Activated CD8-positive, alpha-beta T cell treated with anti-CD3 and anti-CD28 coated beads for 36 hours (primary cell): ENCODE measurements around the gene PRR9. TPM values are rescaled to one million over a fixed set of nuclear protein-coding genes. Genes with fewer than 3 reads are reported as not detected.

Experiments
- ATAC-seq: fragments of 200-7000 bp; cut with Tn5 transposase; one replicate; pipeline ENCODE4 v1.10.0; 2021; ENCODE audit warnings: mild to moderate bottlenecking, moderate library complexity
- CTCF ChIA-PET: fragments of 350-600 bp; sonication (Branson Sonifier 250); formaldehyde crosslinking; loops from one replicate; lab custom pipeline; 2021; ENCODE audit warnings: antibody characterized with exemption; lab: Charles Lee
- POLR2A ChIA-PET: fragments of 350-600 bp; sonication (Branson Sonifier 250); formaldehyde crosslinking; loops from one replicate; lab custom pipeline; 2021; ENCODE audit warnings: antibody characterized with exemption; lab: Charles Lee
- DNase-seq: peaks from one replicate; pipeline ENCODE4 v3.0.0-alpha.2; 2020
- H3K27ac Mint-ChIP-seq: one replicate; pipeline ENCODE4 v1.8.0; 2021; ENCODE audit warnings: mild to moderate bottlenecking, mixed read lengths
- H3K27me3 Mint-ChIP-seq: one replicate; pipeline ENCODE4 v1.8.0; 2021; ENCODE audit warnings: mixed read lengths
- H3K36me3 Mint-ChIP-seq: one replicate; pipeline ENCODE4 v1.8.0; 2021; ENCODE audit warnings: low read depth, mixed read lengths
- H3K4me1 Mint-ChIP-seq: one replicate; pipeline ENCODE4 v1.8.0; 2021; ENCODE audit warnings: low read depth, mixed read lengths
- H3K4me3 Mint-ChIP-seq: one replicate; pipeline ENCODE4 v1.8.0; 2021; ENCODE audit warnings: mild to moderate bottlenecking, moderate library complexity, mixed read lengths
- H3K9me3 Mint-ChIP-seq: one replicate; pipeline ENCODE4 v1.8.0; 2021; ENCODE audit warnings: mixed read lengths
- CTCF ChIP-seq: fragments of 200-600 bp; IDR thresholded peaks from one replicate; pipeline ENCODE4 v1.8.0; 2022; ENCODE audit warnings: antibody characterized with exemption, mild to moderate bottlenecking
- intact Hi-C: fragments of 100-400 bp; cut with micrococcal nuclease; formaldehyde crosslinking; loops from one replicate; pipeline ENCODE4 v1.10.0; 2022
- total RNA-seq, 2 experiments: library from RNA; stranded (reverse); gene quantifications; one replicate each; pipeline ENCODE4 v1.2.3, GENCODE V29; 2021

PRR9 gene
- total RNA-seq, 2 experiments from 2014 or later: not detected

DNA sequence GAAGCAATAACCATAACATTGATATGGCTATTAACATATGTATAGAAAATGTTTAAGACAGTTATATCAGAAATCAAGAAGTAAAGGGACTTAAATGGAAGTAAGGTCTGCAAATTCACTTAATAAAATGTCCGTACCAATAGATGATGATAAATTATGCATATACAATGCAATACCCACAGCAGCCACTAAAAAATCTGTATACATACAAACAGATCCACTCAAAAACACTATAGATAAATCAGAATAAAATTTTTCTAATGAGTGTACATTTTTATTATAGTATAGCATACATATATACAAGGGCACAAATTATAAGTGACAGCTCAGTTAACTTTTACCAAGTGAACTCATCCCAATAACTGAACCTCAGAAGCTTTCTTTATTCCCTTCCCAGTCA is 48.1 kb downstream of the PRR9 start:
- no peaks in the 10 kb centered on the region for H3K9me3 Mint-ChIP-seq
- H3K4me3 Mint-ChIP-seq: no peak overlapping the region
- H3K36me3 Mint-ChIP-seq: no peaks in the 10 kb centered on the region
- no peak for DNase-seq
- H3K27me3 Mint-ChIP-seq: peaks cover 70% of the 10 kb centered on the region
- no peak overlapping the region for H3K27ac Mint-ChIP-seq
- TF ChIP-seq CTCF: peak; percentile 20
- CTCF ChIA-PET: interaction anchor here (1.1 kb wide), 1 partner anchor 10 kb away, joined by 3 read pairs; no protein-coding TSS in a partner anchor
- intact Hi-C loops: no loop called here
- peaks cover 20% of the 10 kb centered on the region for H3K4me1 Mint-ChIP-seq
- POLR2A ChIA-PET: no interaction called here
- ATAC-seq: no peak

Other genes with a start within 250 kb of the PRR9 start
- not detected for gene SPRR4, start 246.9 kb upstream of the PRR9 start, total RNA-seq
- gene SPRR1A, start 233.5 kb upstream of the PRR9 start, total RNA-seq: not detected
- not detected for gene SPRR3, start 215.8 kb upstream of the PRR9 start, total RNA-seq
- gene SPRR1B, start 186.4 kb upstream of the PRR9 start, total RNA-seq: not detected
- gene SPRR2D, start 176.5 kb upstream of the PRR9 start, total RNA-seq: not detected
- not detected for gene SPRR2A, start 160.1 kb upstream of the PRR9 start, total RNA-seq
- not detected for gene SPRR2B, start 146.0 kb upstream of the PRR9 start, total RNA-seq
- gene SPRR2E, start 123.1 kb upstream of the PRR9 start, total RNA-seq: not detected
- gene SPRR2F, start 104.1 kb upstream of the PRR9 start, total RNA-seq: not detected
- gene SPRR2G, start 66.7 kb upstream of the PRR9 start, total RNA-seq: not detected
- gene LELP1, start 14.2 kb upstream of the PRR9 start, total RNA-seq: not detected
- not detected for gene LORICRIN, start 42.1 kb downstream of the PRR9 start, total RNA-seq
- not detected for gene PGLYRP3, start 95.4 kb downstream of the PRR9 start, total RNA-seq
- gene PGLYRP4, start 131.3 kb downstream of the PRR9 start, total RNA-seq: not detected
- gene S100A9, start 140.3 kb downstream of the PRR9 start, total RNA-seq: not detected
- gene S100A12, start 158.0 kb downstream of the PRR9 start, total RNA-seq: not detected
- gene S100A8, start 173.5 kb downstream of the PRR9 start, total RNA-seq: not detected
- not detected for gene S100A7A, start 198.9 kb downstream of the PRR9 start, total RNA-seq
- gene S100A7, start 243.1 kb downstream of the PRR9 start, total RNA-seq: not detected